Parathyroid adenoma (tissue), 2 donors: ENCODE results near the gene PTGER2.

Experiments used
- H2AFZ ChIP-seq: fragments of 300-600 bp; sonication (generic); one replicate; pipeline ENCODE4 v1.7.0; 2017; ENCODE audit warnings: antibody characterized with exemption, mild to moderate bottlenecking
- H3K27ac ChIP-seq: fragments of 300-600 bp; sonication (generic); one replicate; pipeline ENCODE4 v1.7.0; 2017
- H3K27me3 ChIP-seq: fragments of 300-600 bp; sonication (generic); one replicate; pipeline ENCODE4 v1.7.0; 2017; ENCODE audit warnings: low read length; ENCODE audit not compliant: control insufficient read depth, insufficient read depth
- H3K36me3 ChIP-seq: fragments of 300-600 bp; sonication (generic); one replicate; pipeline ENCODE4 v1.7.0; 2017; ENCODE audit warnings: low read length; ENCODE audit not compliant: control insufficient read depth, insufficient read depth
- H3K4me1 ChIP-seq: fragments of 300-600 bp; sonication (generic); one replicate; pipeline ENCODE4 v1.7.0; 2017; ENCODE audit warnings: control low read depth
- H3K4me2 ChIP-seq: fragments of 300-600 bp; sonication (generic); one replicate; pipeline ENCODE4 v1.7.0; 2017; ENCODE audit warnings: low read length
- H3K4me3 ChIP-seq: fragments of 300-600 bp; sonication (generic); one replicate; pipeline ENCODE4 v1.7.0; 2017; ENCODE audit warnings: low read depth, low read length
- H3K79me2 ChIP-seq: fragments of 300-600 bp; sonication (generic); one replicate; pipeline ENCODE4 v1.7.0; 2017; ENCODE audit warnings: control low read depth
- H3K9ac ChIP-seq: fragments of 300-600 bp; sonication (generic); one replicate; pipeline ENCODE4 v1.7.0; 2017; ENCODE audit warnings: mild to moderate bottlenecking
- H3K9me3 ChIP-seq: fragments of 300-600 bp; sonication (generic); one replicate; pipeline ENCODE4 v1.7.0; 2017; ENCODE audit warnings: low read length; ENCODE audit not compliant: control insufficient read depth
- CTCF ChIP-seq: fragments of 300-600 bp; sonication (generic); IDR thresholded peaks from one replicate; pipeline ENCODE4 v1.7.0; 2017; ENCODE audit warnings: antibody characterized with exemption, mild to moderate bottlenecking
- donor health status: primary hyperparathyroidism.

The PTGER2 gene

DNA sequence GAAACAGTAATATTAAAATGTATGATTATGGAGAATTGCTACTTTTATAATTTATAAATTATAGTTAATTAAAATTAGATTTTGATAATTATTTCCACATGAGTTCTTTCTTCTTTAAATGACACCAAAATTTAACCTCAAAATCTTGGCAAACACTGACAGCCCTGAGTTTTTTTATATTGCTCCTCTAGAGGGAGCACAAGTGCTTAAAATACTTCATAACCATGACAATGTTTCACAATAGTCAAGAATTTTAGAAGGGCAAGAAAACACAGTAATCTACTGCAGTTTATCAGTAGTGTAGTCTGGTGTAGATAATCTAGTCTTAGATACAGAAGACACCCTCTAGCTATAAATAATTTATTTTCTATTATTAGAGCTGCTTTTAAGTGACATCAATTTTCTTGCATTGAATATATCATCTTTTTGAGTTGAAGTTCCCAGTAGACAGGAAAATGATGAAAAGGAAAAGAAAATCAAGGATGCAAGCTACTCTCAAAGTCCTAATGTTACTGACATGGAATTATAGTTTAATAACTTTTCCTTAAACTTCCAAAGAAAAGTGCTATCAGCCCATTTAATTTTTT, 14.3 kb upstream of the PTGER2 start:
- H3K4me2 ChIP-seq = no peak overlapping the region

DNA sequence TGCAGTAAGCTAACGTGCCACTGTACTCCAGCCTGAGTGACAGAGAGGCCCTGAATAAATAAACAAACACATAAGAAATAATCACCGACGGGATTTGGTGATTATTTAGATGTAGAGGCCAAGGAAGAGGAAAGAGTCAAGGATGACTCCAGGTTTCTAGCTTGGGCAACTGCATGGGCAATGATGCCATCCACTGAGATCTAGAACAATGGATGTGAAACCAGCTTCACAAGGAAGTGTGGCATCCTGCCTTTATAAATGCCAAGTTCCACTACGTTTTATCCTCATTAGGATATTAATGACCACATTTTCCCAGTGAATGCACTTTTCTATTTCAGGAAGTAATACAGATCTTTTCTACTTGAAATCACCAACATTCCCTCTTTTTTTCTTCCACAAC, 10.9 kb upstream of the PTGER2 start:
- Histone ChIP-seq H3K9me3 (no peaks in the 10 kb centered on the region), H3K27ac (no peak overlapping the region), H3K4me1 (no peaks in the 10 kb centered on the region), H3K9ac (no peak overlapping the region), H3K4me3 (no peak overlapping the region), H3K79me2 (no peaks in the 10 kb centered on the region), H2AFZ (no peak overlapping the region), H3K36me3 (no peaks in the 10 kb centered on the region), H3K4me2 (no peak overlapping the region), H3K27me3 (no peaks in the 10 kb centered on the region)
- no peak for TF ChIP-seq CTCF

More for the DNA sequence above, 14.3 kb upstream of the PTGER2 start:
- no peaks in the 10 kb centered on the region for H3K9me3 ChIP-seq
- H3K4me1 ChIP-seq = no peaks in the 10 kb centered on the region
- no peak overlapping the region for H3K27ac ChIP-seq
- no peak overlapping the region for H3K9ac ChIP-seq
- H2AFZ ChIP-seq = no peak overlapping the region
- no peak overlapping the region for H3K4me3 ChIP-seq
- no peaks in the 10 kb centered on the region for H3K27me3 ChIP-seq
- no peaks in the 10 kb centered on the region for H3K79me2 ChIP-seq
- H3K36me3 ChIP-seq = no peaks in the 10 kb centered on the region
- TF ChIP-seq CTCF = peak; percentile 67

DNA sequence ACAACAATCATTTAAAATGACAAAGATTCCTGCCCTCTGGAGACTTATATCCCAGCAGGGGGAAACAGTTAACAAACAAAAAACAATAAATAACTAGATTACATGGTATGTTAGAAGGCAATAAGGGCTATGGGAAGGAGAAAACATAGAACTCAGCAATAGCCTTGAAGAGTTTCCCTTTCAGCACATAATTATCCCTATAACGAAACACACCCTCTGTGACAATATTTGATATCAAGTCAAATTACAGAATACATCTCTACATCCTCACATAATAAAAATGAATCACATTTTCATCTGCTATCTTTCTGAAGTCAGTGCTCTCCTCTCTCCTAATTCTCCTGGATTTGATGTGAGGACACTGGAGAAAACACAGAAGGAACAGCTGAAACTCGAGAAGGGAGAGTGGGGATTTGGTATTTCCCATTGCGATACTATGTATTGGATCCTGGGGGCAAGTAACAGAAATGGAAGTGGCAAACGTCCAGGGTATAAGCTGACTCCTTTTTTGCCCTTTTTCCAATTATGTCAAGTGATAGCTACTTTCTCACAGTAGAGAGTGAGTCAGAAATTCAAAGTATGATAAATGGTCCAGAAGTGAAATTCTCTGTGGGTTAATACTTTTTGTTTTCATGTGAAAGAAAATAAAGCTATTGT, 9.7 kb upstream of the PTGER2 start:
- H3K36me3 ChIP-seq = no peaks in the 10 kb centered on the region
- no peak overlapping the region for H2AFZ ChIP-seq
- H3K79me2 ChIP-seq = no peaks in the 10 kb centered on the region
- no peaks in the 10 kb centered on the region for H3K27me3 ChIP-seq
- H3K9ac ChIP-seq = no peak overlapping the region
- no peak overlapping the region for H3K4me2 ChIP-seq
- TF ChIP-seq CTCF = no peak
- no peaks in the 10 kb centered on the region for H3K4me1 ChIP-seq
- H3K4me3 ChIP-seq = no peak overlapping the region
- no peaks in the 10 kb centered on the region for H3K9me3 ChIP-seq
- H3K27ac ChIP-seq = no peak overlapping the region

GRCh38 chr14:52305014-52305413, 9.1 kb upstream of the PTGER2 start:
- no peak overlapping the region for H3K4me3 ChIP-seq
- no peaks in the 10 kb centered on the region for H3K79me2 ChIP-seq
- H2AFZ ChIP-seq = no peak overlapping the region
- no peak overlapping the region for H3K27ac ChIP-seq
- H3K27me3 ChIP-seq = no peaks in the 10 kb centered on the region
- H3K9ac ChIP-seq = no peak overlapping the region
- no peak for TF ChIP-seq CTCF
- no peaks in the 10 kb centered on the region for H3K4me1 ChIP-seq
- no peaks in the 10 kb centered on the region for H3K9me3 ChIP-seq
- no peaks in the 10 kb centered on the region for H3K36me3 ChIP-seq
- no peak overlapping the region for H3K4me2 ChIP-seq

DNA sequence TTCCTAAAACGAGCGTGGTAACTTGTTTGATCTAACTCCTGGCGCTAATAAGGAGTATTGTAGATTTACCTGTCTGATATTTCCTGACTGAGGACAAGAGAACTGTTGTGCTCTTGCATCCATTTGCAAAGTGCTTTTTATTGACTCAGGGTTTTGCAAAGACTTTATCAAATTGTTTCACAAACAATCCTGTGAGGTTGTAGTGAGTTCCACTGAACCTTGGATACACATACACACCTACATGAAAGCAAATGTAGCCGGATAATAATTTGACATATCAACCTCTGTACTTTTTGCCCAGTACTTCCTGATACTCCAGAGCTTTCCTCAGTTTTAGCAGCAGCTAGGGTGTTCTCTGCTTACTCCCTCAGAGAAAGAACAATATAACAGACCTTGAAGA, 6.7 kb upstream of the PTGER2 start:
- no peak overlapping the region for H3K4me2 ChIP-seq
- no peak overlapping the region for H3K27ac ChIP-seq
- no peaks in the 10 kb centered on the region for H3K36me3 ChIP-seq
- H3K9ac ChIP-seq = no peak overlapping the region
- no peaks in the 10 kb centered on the region for H3K9me3 ChIP-seq
- no peaks in the 10 kb centered on the region for H3K27me3 ChIP-seq
- no peak for TF ChIP-seq CTCF
- no peaks in the 10 kb centered on the region for H3K79me2 ChIP-seq
- H3K4me1 ChIP-seq = no peaks in the 10 kb centered on the region
- no peak overlapping the region for H3K4me3 ChIP-seq
- no peak overlapping the region for H2AFZ ChIP-seq
